Stimulated activated CD8-positive, alpha-beta memory T cell treated with anti-CD3 and anti-CD28 coated beads, Interleukin-12 subunit alpha, Interleukin-12 subunit beta, amount 100 ng/mL, for 4 hours (primary cell): ENCODE results near the gene TMEM258.

Experiments
- DNase-seq: peaks from one replicate; pipeline ENCODE4 v3.0.0-alpha.2; 2020; ENCODE audit warnings: low read depth

TMEM258 gene

DNA sequence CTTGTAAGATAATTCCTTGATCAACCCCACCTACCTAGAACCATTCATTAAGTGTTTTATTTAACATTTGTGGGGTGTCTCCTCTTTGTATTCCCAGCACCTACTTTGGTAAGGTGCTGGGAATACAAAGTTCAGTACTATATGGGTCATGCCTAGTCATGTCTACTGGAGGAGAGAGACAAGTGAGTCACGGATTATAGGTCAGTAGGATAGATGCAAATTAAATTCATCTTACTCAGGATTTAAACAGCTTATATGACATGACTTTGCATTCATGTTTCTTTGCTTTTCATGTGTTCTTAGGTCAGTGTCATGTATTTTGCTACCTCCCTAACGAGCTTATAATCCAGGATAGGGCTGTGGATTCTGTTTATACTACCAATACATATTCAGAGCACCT, 27.8 kb upstream of the TMEM258 start:
- no peak for DNase-seq

DNA sequence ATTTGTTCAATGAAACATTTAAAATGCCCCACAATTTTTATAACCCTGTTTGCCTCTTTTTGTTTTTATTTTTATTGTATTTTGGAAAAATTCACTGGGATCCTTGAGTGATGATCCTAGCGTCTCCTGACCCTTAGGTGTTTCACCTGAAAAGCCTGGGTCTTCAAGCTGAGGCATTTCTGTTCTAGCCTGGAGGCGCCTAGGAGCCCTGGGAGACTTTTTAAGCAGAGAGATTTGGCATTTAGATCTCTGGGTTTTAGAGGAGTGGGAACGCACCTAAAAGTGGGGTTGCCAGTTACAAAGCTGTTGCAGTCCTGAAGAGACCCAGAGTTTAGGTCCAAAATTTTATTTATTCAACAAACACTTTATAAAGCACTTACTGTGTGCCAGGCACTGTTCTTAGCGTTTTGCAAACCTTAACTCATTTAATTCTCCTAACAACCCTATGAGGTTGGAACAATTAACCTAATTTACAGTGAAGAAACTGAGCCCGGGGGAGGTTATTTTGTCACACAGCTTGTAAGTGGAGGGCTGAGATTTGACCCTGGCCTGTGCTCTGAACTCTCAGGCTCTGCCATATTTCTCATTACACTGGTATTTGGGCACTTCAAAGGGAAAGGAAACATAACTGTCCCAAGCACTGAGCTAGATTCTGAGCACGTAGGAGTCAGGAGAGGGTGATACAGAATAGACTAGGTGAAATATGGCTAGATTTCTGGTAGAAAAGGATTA, 25.2 kb upstream of the TMEM258 start:
- no peak for DNase-seq

DNA sequence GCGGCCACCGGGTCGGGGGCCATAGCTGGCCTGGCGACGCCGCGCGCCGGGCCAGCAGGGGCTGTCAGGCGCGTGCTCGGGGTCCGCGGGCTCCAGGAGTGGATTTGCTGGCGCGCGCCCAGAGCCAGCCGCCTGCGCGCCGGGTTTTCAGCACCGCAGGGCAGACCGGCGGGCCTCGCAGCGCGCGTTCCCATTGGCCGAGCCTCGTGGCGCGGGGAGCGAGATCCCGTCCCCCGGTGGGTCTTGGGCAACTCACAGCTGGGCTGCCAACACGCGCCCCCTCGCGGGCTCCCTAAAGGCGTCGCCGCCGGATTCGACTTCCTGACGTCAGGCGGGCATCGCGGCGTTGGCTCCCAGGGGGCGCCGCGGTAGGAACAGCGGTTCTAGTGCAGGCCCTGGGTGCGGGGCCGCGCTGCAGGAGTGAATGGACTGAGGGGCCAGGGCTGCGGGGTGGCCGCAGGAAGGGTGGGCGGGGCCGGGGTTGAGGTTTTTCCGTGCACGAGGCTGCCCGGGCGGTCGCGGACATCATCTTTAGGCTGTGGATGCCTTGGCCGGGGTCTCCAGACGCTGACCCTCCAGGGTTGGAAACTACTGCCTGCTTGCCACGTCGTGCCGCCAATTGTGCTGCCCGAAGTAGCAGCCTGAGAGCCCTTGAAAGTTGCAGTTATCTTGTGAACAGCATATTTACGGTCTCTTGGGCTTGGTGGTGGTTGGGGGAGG, 24.5 kb upstream of the TMEM258 start, which contains the start of gene FADS1:
Gene FADS1, minus strand, starts transcription at position 268 of the 720 bp plus-strand sequence. Its CDS starts 74 bp downstream, at position 194.
- DNase-seq, result peak; percentile 60

GRCh38 chr11:61815790-61816735, 23.7 kb upstream of the TMEM258 start:
- peak; percentile 43 for DNase-seq

- DNase-seq, result peak; percentile 32
These were observed 22.8 kb upstream of the TMEM258 start for GRCh38 chr11:61814958-61815789.

GRCh38 chr11:61814247-61814957, 22.0 kb upstream of the TMEM258 start:
- DNase-seq, result no peak

DNA sequence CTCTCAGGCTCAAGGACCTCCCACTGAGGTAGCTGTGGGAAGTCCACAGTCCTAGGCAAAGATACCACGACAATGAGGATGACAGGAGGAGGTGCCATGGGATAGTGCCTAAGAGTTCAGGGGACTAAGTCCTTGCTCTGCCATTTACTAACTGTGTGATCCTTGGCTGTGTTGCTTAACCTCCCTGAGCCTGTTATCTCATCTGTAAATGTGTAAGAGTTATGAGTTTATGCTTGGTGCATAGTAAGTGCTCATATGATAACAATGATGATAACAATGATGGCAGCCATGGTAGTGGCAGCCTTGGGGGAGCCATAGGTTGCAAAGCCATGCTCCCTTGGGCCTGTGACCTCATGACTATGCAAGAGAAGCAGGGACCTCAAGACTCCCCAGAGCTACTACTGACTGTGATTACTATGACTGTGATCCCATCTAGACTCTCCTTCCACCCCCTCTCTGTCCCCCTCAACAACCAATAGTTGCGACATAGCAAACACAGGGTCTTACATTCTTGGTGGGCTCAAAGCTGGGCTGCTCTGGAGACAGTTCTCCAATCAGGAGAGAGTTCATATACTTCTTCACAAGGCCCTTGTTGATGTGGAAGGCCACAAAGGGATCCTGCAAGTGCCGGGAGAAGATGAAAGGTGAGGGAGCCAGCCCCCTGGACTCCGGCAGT, 20.5 kb upstream of the TMEM258 start:
- DNase-seq, result no peak

GRCh38 chr11:61811831-61812230, 19.4 kb upstream of the TMEM258 start:
- DNase-seq, result no peak

- DNase-seq, result no peak
These were observed 18.3 kb upstream of the TMEM258 start for GRCh38 chr11:61810671-61811175.

DNA sequence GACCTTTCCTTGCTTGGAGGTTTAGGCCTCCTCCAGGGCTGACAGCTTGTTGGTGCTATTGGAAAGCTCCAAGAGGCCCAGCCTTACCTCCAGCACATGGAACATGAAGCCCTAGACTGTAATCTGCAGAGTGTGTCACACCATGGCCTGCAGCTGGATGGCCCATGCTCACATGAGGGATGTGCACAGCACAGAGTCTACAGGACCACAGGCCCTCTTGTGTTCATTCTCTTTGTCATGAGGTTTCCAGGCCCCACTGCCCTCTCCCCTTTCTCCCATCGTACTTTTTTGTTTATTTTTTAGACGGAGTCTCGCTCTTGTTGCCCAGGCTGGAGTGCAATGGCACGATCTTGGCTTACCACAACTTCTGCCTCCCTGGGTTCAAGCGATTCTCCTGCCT, 14.4 kb upstream of the TMEM258 start:
- DNase-seq, result no peak

DNA sequence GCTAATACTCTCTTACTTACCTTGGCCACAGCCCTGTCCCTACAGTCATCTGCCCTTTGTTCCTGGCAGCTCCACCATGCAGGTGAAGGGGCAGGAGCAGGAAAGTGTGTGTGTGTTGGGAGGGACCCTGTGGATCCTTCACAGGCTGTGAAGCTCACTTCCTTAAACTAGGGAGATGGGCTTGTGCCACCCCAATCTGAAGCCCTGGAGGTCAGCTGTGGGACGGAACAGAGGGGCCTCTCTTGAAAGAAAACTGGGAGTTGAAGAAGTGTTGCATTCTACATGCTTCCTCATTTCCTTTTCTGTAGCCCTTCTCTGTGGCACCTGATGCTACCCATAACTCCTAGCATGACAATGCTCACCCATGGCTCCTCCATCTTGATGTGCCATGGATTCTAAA, 12.7 kb upstream of the TMEM258 start:
- no peak for DNase-seq

DNA sequence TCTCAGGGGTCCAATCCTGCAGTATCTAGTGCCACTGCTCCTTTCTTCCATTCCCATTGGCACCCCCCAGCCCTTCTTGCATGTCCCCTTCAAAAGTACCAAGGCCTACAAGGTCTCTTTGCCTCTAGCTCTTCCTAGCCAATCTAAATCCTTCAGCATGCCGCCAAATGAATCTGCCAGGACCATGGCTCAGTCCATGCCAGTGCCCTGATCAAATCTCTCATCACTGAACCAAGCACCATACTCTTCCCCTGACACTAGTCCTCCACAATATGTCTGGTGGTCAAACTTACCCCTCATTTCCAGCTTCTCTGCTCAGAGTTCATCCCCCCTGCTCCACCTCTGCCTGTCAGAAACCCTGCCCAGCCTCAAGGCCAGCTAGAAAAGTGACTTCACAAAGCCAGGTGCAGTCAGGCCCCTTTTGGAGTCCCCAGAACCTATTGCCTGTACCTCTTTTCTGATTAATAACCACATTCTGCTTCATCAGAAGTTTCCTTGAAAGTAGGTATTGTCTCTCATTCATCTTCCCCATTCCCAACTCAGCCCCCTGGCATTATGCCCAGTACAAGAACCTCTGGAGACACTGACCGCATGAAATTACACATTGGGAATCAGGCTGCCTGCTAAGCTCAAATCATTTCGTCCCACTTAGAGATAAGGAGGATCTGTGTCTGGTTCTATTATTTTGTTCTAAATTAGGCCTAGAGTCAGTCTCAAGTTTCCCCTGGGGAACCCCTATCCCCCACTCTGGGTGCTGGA, 11.7 kb upstream of the TMEM258 start:
- no peak for DNase-seq

DNA sequence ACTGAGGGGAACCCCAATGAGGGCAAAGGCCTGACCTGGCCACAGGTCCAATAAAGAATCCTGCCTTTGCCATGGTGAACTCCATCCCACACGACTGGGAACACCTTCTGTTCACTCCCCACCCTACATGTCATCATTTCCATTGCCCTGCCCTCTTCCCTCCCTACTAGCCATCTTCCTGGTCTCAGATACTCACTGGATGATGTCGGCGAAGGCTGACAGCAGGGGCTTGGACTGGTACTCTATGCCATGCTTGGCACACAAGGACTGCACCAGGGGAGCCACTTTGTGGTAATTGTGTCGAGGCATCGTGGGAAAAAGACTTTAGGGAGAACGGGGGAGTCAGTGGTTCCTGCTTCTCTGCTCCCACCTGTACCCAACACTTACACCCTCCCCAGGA, 10.2 kb upstream of the TMEM258 start:
- no peak for DNase-seq

DNA sequence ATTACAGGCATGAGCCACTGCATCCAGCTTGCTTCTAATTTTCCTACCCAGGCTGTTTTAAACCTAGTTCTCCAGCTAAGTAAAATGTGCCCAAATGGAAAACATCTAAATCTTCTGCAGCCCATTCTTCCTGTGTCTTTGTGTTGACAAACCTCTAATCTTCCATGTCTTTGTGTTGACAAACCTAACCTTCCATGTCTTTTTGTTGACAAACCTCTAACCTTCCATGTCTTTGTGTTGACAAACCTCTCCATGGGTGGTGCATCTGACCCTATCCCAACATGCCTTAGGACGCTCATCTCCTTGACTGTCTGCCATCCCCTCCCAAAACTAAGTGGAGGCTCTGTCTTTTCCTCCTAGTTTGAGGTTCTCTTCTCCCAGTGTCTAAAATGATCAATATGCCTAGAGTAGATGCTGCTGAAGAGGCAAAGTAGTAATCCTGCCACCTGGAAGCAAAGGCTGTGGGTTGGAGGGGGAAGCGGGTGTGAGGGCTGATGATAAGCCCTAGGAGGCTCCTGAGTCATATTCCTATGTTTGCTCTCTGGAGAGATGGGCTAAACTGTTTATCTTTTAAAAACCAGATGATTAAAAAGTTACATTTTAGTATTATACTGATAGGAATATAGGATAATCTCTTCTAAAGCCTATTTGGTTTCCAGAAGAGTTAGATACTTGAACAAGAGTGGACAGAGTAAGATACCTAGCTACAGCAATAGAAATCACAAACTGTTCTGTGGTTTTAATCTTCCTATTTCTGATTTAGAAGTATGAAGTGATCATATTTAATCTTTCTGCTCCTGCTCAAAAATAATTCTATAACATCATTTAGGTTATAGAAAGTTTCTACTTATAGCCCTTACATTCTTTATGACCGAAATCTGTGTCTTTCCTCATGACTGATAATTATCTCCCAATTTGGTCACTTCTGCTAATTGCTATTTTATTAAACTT, 8.2 kb upstream of the TMEM258 start:
- no peak for DNase-seq

GRCh38 chr11:61799665-61800284, 7.4 kb upstream of the TMEM258 start:
- DNase-seq, result no peak

DNA sequence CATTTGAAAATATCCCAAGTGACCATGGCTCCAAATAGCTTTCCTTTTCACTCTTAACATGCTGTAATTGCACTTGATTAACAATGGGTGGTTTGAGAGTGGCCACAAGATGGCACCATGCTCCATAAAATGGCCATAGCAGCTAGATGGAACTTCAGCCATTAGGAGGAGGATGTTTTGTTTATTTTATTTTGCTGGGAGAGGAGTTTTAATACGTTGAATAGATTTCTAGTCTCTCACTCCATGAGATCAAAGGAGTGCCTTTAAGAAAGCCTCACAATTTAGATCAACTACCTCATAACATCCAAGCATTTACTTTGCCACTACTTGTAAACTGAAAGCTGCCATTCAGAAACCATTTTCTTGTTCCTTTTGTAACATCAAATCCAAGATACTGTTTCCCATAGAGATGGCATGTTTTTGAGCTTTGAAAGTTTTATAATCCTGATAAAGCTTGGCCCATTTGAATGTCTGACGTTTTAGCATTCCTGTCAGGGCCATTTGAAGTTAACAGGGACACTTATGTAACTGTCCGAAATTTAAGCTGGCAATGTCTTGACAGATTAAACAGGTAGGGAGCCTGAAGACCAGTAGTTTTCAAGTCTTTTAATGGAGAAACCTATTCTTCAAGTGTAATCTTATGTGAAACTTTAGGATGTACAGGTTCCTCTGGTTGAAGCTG, 5.0 kb upstream of the TMEM258 start:
- peak; percentile 32 for DNase-seq
